Effector CD4-positive, alpha-beta T cell (primary cell): ENCODE data around the gene C1QTNF8.

ENCODE experiments used
- DNase-seq: peaks from one replicate; pipeline ENCODE4 v3.0.0-alpha.2; 2020

Gene C1QTNF8

GRCh38 chr16:1107731-1108130 lies 11.7 kb upstream of the C1QTNF8 start:
- no peak for DNase-seq

- no peak for DNase-seq
Measured at GRCh38 chr16:1107141-1107540, 11.1 kb upstream of the C1QTNF8 start.

- DNase-seq, result no peak
Measured at GRCh38 chr16:1106659-1107058, 10.6 kb upstream of the C1QTNF8 start.

- peak; percentile 25 for DNase-seq
Measured at GRCh38 chr16:1105888-1106620, 10.0 kb upstream of the C1QTNF8 start.

GRCh38 chr16:1103636-1103980 lies 7.6 kb upstream of the C1QTNF8 start:
- DNase-seq, result no peak

- peak; percentile 54 for DNase-seq
Measured at GRCh38 chr16:1102921-1103635, 7.0 kb upstream of the C1QTNF8 start.

- DNase-seq, result no peak
Measured at GRCh38 chr16:1102333-1102700, 6.3 kb upstream of the C1QTNF8 start.

GRCh38 chr16:1101573-1102332 lies 5.7 kb upstream of the C1QTNF8 start:
- DNase-seq, result no peak

- no peak for DNase-seq
Measured at GRCh38 chr16:1101133-1101532, 5.1 kb upstream of the C1QTNF8 start.

GRCh38 chr16:1100084-1100800 lies 4.2 kb upstream of the C1QTNF8 start:
- no peak for DNase-seq

- DNase-seq, result no peak
Measured at GRCh38 chr16:1099189-1100083, 3.4 kb upstream of the C1QTNF8 start.

- DNase-seq, result no peak
Measured at GRCh38 chr16:1098266-1098991, 2.4 kb upstream of the C1QTNF8 start.

- DNase-seq, result no peak
Measured at GRCh38 chr16:1097800-1098199, 1.8 kb upstream of the C1QTNF8 start.

GRCh38 chr16:1097156-1097555 lies 1.1 kb upstream of the C1QTNF8 start:
- DNase-seq, result no peak

- DNase-seq, result no peak
Measured at GRCh38 chr16:1095450-1096168, 435 bp downstream of the C1QTNF8 start.

- no peak for DNase-seq
Measured at GRCh38 chr16:1094601-1095449, 1.2 kb downstream of the C1QTNF8 start.

- no peak for DNase-seq
Measured at GRCh38 chr16:1094124-1094479, 1.9 kb downstream of the C1QTNF8 start.

GRCh38 chr16:1093284-1094123 lies 2.5 kb downstream of the C1QTNF8 start:
- DNase-seq, result no peak
